HFF-Myc (cell line): ENCODE data around the gene FGFBP3.

Source experiments
- DNase-seq: peaks from one replicate; pipeline ENCODE4 v3.0.0-alpha.2; 2011; ENCODE audit warnings: low read depth; ENCODE audit errors: extremely low read depth
- H3K4me3 ChIP-seq: replicated peaks from 2 replicates; pipeline ENCODE4 v1.5.1; 2011; ENCODE audit warnings: low read depth, mild to moderate bottlenecking, control low read depth, low read length
- CTCF ChIP-seq: IDR thresholded peaks from 2 replicates; pipeline ENCODE4 v1.5.1; 2012; ENCODE audit warnings: mild to moderate bottlenecking, low read depth, low read length, control low read depth; ENCODE audit errors: missing control alignments

Gene FGFBP3

GRCh38 chr10:91887272-91888076 lies 21.8 kb downstream of the FGFBP3 start:
- DNase-seq, result no peak

GRCh38 chr10:91886954-91887271 lies 22.4 kb downstream of the FGFBP3 start:
- no peak for DNase-seq
- TF ChIP-seq CTCF, result no peak
- peak overlapping the region; percentile 43 for H3K4me3 ChIP-seq

More at GRCh38 chr10:91887272-91888076, 21.8 kb downstream of the FGFBP3 start:
- TF ChIP-seq CTCF, result no peak
- peak overlapping the region; percentile 43 for H3K4me3 ChIP-seq

GRCh38 chr10:91885362-91886079 lies 23.8 kb downstream of the FGFBP3 start:
- H3K4me3 ChIP-seq, result no peak overlapping the region
- no peak for DNase-seq
- TF ChIP-seq CTCF, result no peak

DNA sequence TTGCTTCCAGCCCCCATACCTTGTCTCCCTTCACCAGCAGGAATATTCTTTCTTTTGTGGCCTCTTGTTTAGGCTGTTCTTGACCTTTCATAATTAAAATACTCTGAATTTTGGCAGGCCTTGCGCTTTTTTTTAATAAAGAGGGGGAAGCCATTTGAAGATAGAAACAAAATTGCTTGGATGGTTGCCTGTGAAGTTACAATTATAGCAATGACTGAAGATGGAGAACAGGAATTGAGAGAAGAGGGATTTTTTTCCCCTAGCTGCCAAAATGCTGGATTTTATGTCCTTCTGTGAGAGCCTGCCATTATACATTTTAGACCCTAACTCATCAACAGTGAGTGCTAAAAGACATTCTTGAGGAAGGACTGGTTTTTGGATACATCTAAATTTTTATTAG lies 24.8 kb downstream of the FGFBP3 start:
- DNase-seq, result no peak
- H3K4me3 ChIP-seq, result no peak overlapping the region
- no peak for TF ChIP-seq CTCF

- no peak for TF ChIP-seq CTCF
- DNase-seq, result no peak
- H3K4me3 ChIP-seq, result no peak overlapping the region
These were observed 25.5 kb downstream of the FGFBP3 start for GRCh38 chr10:91883549-91884444.

DNA sequence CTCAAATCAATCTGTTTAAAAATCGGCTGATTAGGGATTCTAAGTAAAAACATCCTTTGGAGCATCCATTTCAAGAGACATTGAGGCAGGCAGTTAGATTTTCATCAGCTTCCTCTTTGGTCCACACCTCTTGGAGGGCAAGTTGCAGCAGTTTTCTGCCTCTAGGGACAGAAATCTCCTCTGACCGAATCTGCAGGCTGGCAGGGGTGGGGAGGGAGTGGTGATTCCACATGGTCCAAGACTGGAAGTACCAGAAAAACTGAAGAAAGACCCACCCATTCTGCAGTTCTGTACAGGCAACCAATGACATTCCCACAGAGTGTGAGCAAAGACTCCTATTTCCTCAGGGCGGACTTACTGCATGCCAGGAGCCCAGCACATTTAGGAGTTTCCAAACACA lies 29.0 kb downstream of the FGFBP3 start:
- DNase-seq, result peak; percentile 27
- TF ChIP-seq CTCF, result no peak
- no peak overlapping the region for H3K4me3 ChIP-seq
